Activated CD4-positive, alpha-beta memory T cell treated with anti-CD3 and anti-CD28 coated beads for 36 hours (primary cell): ENCODE measurements around the gene EDN3. TPM values are rescaled to one million over a fixed set of nuclear protein-coding genes. Genes with fewer than 3 reads are reported as not detected.

ENCODE experiments used
- CTCF ChIA-PET: fragments of 350-600 bp; sonication (Branson Sonifier 250); formaldehyde crosslinking; loops from one replicate; lab custom pipeline; 2021; ENCODE audit warnings: antibody characterized with exemption, inconsistent platforms; lab: Charles Lee
- POLR2A ChIA-PET: fragments of 350-600 bp; sonication (Branson Sonifier 250); formaldehyde crosslinking; loops from one replicate; lab custom pipeline; 2021; ENCODE audit warnings: antibody characterized with exemption; lab: Charles Lee
- DNase-seq: peaks from one replicate; pipeline ENCODE4 v3.0.0-alpha.2; 2020
- H3K27ac Mint-ChIP-seq: one replicate; pipeline ENCODE4 v1.8.0; 2021; ENCODE audit warnings: mixed read lengths
- H3K27me3 Mint-ChIP-seq: one replicate; pipeline ENCODE4 v1.8.0; 2021; ENCODE audit warnings: mixed read lengths
- H3K36me3 Mint-ChIP-seq: one replicate; pipeline ENCODE4 v1.8.0; 2021; ENCODE audit warnings: mixed read lengths
- H3K4me1 Mint-ChIP-seq: one replicate; pipeline ENCODE4 v1.8.0; 2021; ENCODE audit warnings: low read depth, mixed read lengths
- H3K4me3 Mint-ChIP-seq: one replicate; pipeline ENCODE4 v1.8.0; 2021; ENCODE audit warnings: mild to moderate bottlenecking, mixed read lengths
- H3K9me3 Mint-ChIP-seq: one replicate; pipeline ENCODE4 v1.8.0; 2021; ENCODE audit warnings: mixed read lengths
- intact Hi-C: fragments of 100-400 bp; cut with micrococcal nuclease; formaldehyde crosslinking; loops from one replicate; pipeline ENCODE4 v1.15.1; 2023
- total RNA-seq, 2 experiments: library from RNA; stranded (reverse); gene quantifications; one replicate each; pipeline ENCODE4 v1.2.3, GENCODE V29; 2021

Gene EDN3
- total RNA-seq, 2 experiments from 2014 or later, result 0.10 TPM; not detected in 1

- H3K27ac Mint-ChIP-seq, result no peak overlapping the region
- no peaks in the 10 kb centered on the region for H3K36me3 Mint-ChIP-seq
- no peak for DNase-seq
- intact Hi-C loops, result no loop called here
- H3K9me3 Mint-ChIP-seq, result no peaks in the 10 kb centered on the region
- H3K27me3 Mint-ChIP-seq, result no peaks in the 10 kb centered on the region
- peaks cover 14% of the 10 kb centered on the region for H3K4me1 Mint-ChIP-seq
- ChIA-PET CTCF (interaction anchor here (1.5 kb wide), 1 partner anchor 9 kb away, joined by 4 read pairs; no protein-coding TSS in a partner anchor), POLR2A (no interaction called here)
- no peak overlapping the region for H3K4me3 Mint-ChIP-seq
These were observed 23.5 kb upstream of the EDN3 start for GRCh38 chr20:59276938-59277337.

- H3K27me3 Mint-ChIP-seq, result no peaks in the 10 kb centered on the region
These were observed 15.9 kb upstream of the EDN3 start for GRCh38 chr20:59284470-59284869.

GRCh38 chr20:59289994-59290393, 10.4 kb upstream of the EDN3 start:
- DNase-seq, result no peak
- H3K4me3 Mint-ChIP-seq, result no peak overlapping the region
- intact Hi-C loops, result no loop called here
- POLR2A ChIA-PET, result no interaction called here
- H3K4me1 Mint-ChIP-seq, result no peaks in the 10 kb centered on the region
- CTCF ChIA-PET, result no interaction called here
- H3K27ac Mint-ChIP-seq, result no peak overlapping the region
- peaks cover 6% of the 10 kb centered on the region for H3K27me3 Mint-ChIP-seq
- no peaks in the 10 kb centered on the region for H3K36me3 Mint-ChIP-seq
- no peaks in the 10 kb centered on the region for H3K9me3 Mint-ChIP-seq

More at GRCh38 chr20:59284470-59284869, 15.9 kb upstream of the EDN3 start:
- ChIA-PET POLR2A (no interaction called here), CTCF (no interaction called here)
- Mint-ChIP-seq H3K9me3 (no peaks in the 10 kb centered on the region), H3K27ac (no peak overlapping the region), H3K4me3 (no peak overlapping the region), H3K36me3 (no peaks in the 10 kb centered on the region), H3K4me1 (no peaks in the 10 kb centered on the region)
- intact Hi-C loops, result no loop called here
- DNase-seq, result no peak

- H3K36me3 Mint-ChIP-seq, result no peaks in the 10 kb centered on the region
- DNase-seq, result no peak
- ChIA-PET CTCF (no interaction called here), POLR2A (no interaction called here)
- intact Hi-C loops, result no loop called here
- no peaks in the 10 kb centered on the region for H3K4me1 Mint-ChIP-seq
- H3K27ac Mint-ChIP-seq, result no peak overlapping the region
- H3K9me3 Mint-ChIP-seq, result no peaks in the 10 kb centered on the region
- H3K4me3 Mint-ChIP-seq, result no peak overlapping the region
- H3K27me3 Mint-ChIP-seq, result peaks cover 9% of the 10 kb centered on the region
These were observed 8.5 kb upstream of the EDN3 start for GRCh38 chr20:59291740-59292383.

- no peak overlapping the region for H3K4me3 Mint-ChIP-seq
- peaks cover 23% of the 10 kb centered on the region for H3K27me3 Mint-ChIP-seq
- no peaks in the 10 kb centered on the region for H3K9me3 Mint-ChIP-seq
- no peak for DNase-seq
- CTCF ChIA-PET, result no interaction called here
- POLR2A ChIA-PET, result no interaction called here
- no peaks in the 10 kb centered on the region for H3K36me3 Mint-ChIP-seq
- peaks cover 3% of the 10 kb centered on the region for H3K4me1 Mint-ChIP-seq
- intact Hi-C loops, result no loop called here
- no peak overlapping the region for H3K27ac Mint-ChIP-seq
These were observed 4.9 kb upstream of the EDN3 start for GRCh38 chr20:59295531-59295930.

GRCh38 chr20:59297686-59298085, 2.7 kb upstream of the EDN3 start:
- DNase-seq, result no peak
- Mint-ChIP-seq H3K27me3 (peaks cover 34% of the 10 kb centered on the region), H3K9me3 (no peaks in the 10 kb centered on the region), H3K4me3 (no peak overlapping the region), H3K27ac (no peak overlapping the region), H3K36me3 (no peaks in the 10 kb centered on the region), H3K4me1 (peaks cover 3% of the 10 kb centered on the region)
- POLR2A ChIA-PET, result no interaction called here
- CTCF ChIA-PET, result no interaction called here
- intact Hi-C loops, result no loop called here

GRCh38 chr20:59299945-59300332, 472 bp upstream of the EDN3 start:
- Mint-ChIP-seq H3K9me3 (no peaks in the 10 kb centered on the region), H3K36me3 (no peaks in the 10 kb centered on the region), H3K4me3 (no peak overlapping the region), H3K27me3 (peaks cover 41% of the 10 kb centered on the region), H3K4me1 (peaks cover 3% of the 10 kb centered on the region), H3K27ac (no peak overlapping the region)
- CTCF ChIA-PET, result interaction anchor here (1.3 kb wide), 1 partner anchor 78 kb away, joined by 3 read pairs; no protein-coding TSS in a partner anchor
- DNase-seq, result no peak
- POLR2A ChIA-PET, result no interaction called here
- intact Hi-C loops, result no loop called here

- no peak overlapping the region for H3K4me3 Mint-ChIP-seq
- H3K4me1 Mint-ChIP-seq, result peaks cover 3% of the 10 kb centered on the region
- intact Hi-C loops, result no loop called here
- H3K27ac Mint-ChIP-seq, result no peak overlapping the region
- H3K27me3 Mint-ChIP-seq, result peaks cover 38% of the 10 kb centered on the region
- H3K36me3 Mint-ChIP-seq, result no peaks in the 10 kb centered on the region
- no peaks in the 10 kb centered on the region for H3K9me3 Mint-ChIP-seq
- CTCF ChIA-PET, result no interaction called here
- no peak for DNase-seq
- POLR2A ChIA-PET, result no interaction called here
These were observed 1.1 kb downstream of the EDN3 start for GRCh38 chr20:59301343-59302007.

GRCh38 chr20:59305908-59306655, 5.7 kb downstream of the EDN3 start:
- Mint-ChIP-seq H3K36me3 (no peaks in the 10 kb centered on the region), H3K4me1 (peaks cover 7% of the 10 kb centered on the region), H3K9me3 (no peaks in the 10 kb centered on the region), H3K4me3 (no peak overlapping the region), H3K27ac (no peak overlapping the region), H3K27me3 (peaks cover 18% of the 10 kb centered on the region)
- DNase-seq, result no peak
- intact Hi-C loops, result no loop called here
- CTCF ChIA-PET, result no interaction called here
- POLR2A ChIA-PET, result no interaction called here

GRCh38 chr20:59307270-59307669, 6.9 kb downstream of the EDN3 start:
- ChIA-PET POLR2A (no interaction called here), CTCF (no interaction called here)
- Mint-ChIP-seq H3K9me3 (no peaks in the 10 kb centered on the region), H3K4me3 (no peak overlapping the region), H3K27ac (no peak overlapping the region), H3K36me3 (no peaks in the 10 kb centered on the region), H3K27me3 (peaks cover 15% of the 10 kb centered on the region), H3K4me1 (peaks cover 7% of the 10 kb centered on the region)
- intact Hi-C loops, result no loop called here
- no peak for DNase-seq

- intact Hi-C loops, result no loop called here
- H3K36me3 Mint-ChIP-seq, result no peaks in the 10 kb centered on the region
- H3K27me3 Mint-ChIP-seq, result peaks cover 4% of the 10 kb centered on the region
- H3K9me3 Mint-ChIP-seq, result no peaks in the 10 kb centered on the region
- POLR2A ChIA-PET, result no interaction called here
- peaks cover 7% of the 10 kb centered on the region for H3K4me1 Mint-ChIP-seq
- no peak overlapping the region for H3K4me3 Mint-ChIP-seq
- no peak for DNase-seq
- no peak overlapping the region for H3K27ac Mint-ChIP-seq
- CTCF ChIA-PET, result no interaction called here
These were observed 8.2 kb downstream of the EDN3 start for GRCh38 chr20:59308493-59309201.

GRCh38 chr20:59309218-59309617, 8.8 kb downstream of the EDN3 start:
- no peaks in the 10 kb centered on the region for H3K36me3 Mint-ChIP-seq
- H3K4me1 Mint-ChIP-seq, result peaks cover 7% of the 10 kb centered on the region
- no peak overlapping the region for H3K27ac Mint-ChIP-seq
- H3K9me3 Mint-ChIP-seq, result no peaks in the 10 kb centered on the region
- intact Hi-C loops, result no loop called here
- H3K4me3 Mint-ChIP-seq, result no peak overlapping the region
- H3K27me3 Mint-ChIP-seq, result peaks cover 2% of the 10 kb centered on the region
- CTCF ChIA-PET, result interaction anchor here (0.6 kb wide), 1 partner anchor 87 kb away, joined by 3 read pairs; no protein-coding TSS in a partner anchor
- no peak for DNase-seq
- POLR2A ChIA-PET, result no interaction called here
